Stimulated activated CD4-positive, alpha-beta T cell treated with anti-CD3 and anti-CD28 coated beads, Interleukin-1b, Interleukin-23, amount 100 ng/mL, for 1 hour (primary cell): ENCODE data around the gene GCLC.

ENCODE experiments used
- DNase-seq, 2 donors: peaks; one replicate each; pipeline ENCODE4 v3.0.0-alpha.2; 2020; ENCODE audit warnings: low read depth in 2 of 2

Gene GCLC

GRCh38 chr6:53524455-53524815 is 20.5 kb downstream of the GCLC start:
- no peak for DNase-seq

GRCh38 chr6:53523511-53524454 is 21.1 kb downstream of the GCLC start:
- DNase-seq = no peak

- DNase-seq = no peak
Observed at GRCh38 chr6:53520320-53520928, 24.5 kb downstream of the GCLC start.

GRCh38 chr6:53518862-53519261 is 26.0 kb downstream of the GCLC start:
- DNase-seq = no peak

- no peak for DNase-seq
Observed at GRCh38 chr6:53517021-53517420, 27.9 kb downstream of the GCLC start.

GRCh38 chr6:53514677-53515076 is 30.2 kb downstream of the GCLC start:
- no peak for DNase-seq

- no peak for DNase-seq
Observed at GRCh38 chr6:53513519-53513966, 31.4 kb downstream of the GCLC start.

- no peak for DNase-seq
Observed at GRCh38 chr6:53513056-53513455, 31.8 kb downstream of the GCLC start.

- DNase-seq = no peak
Observed at GRCh38 chr6:53512626-53513025, 32.3 kb downstream of the GCLC start.

- no peak for DNase-seq
Observed at GRCh38 chr6:53510746-53511145, 34.2 kb downstream of the GCLC start.

GRCh38 chr6:53506872-53507271 is 38.0 kb downstream of the GCLC start:
- DNase-seq = no peak

GRCh38 chr6:53504512-53504911 is 40.4 kb downstream of the GCLC start:
- no peak for DNase-seq

- no peak for DNase-seq
Observed at GRCh38 chr6:53503060-53503459, 41.8 kb downstream of the GCLC start.

- no peak for DNase-seq
Observed at GRCh38 chr6:53501432-53501831, 43.5 kb downstream of the GCLC start.

GRCh38 chr6:53500095-53500494 is 44.8 kb downstream of the GCLC start:
- no peak for DNase-seq

- DNase-seq = no peak
Observed at GRCh38 chr6:53499094-53499493, 45.8 kb downstream of the GCLC start.

- DNase-seq = no peak
Observed at GRCh38 chr6:53498649-53499048, 46.3 kb downstream of the GCLC start.

GRCh38 chr6:53497905-53498304 is 47.0 kb downstream of the GCLC start:
- DNase-seq = no peak

GRCh38 chr6:53496797-53497375 is 48.0 kb downstream of the GCLC start:
- DNase-seq = no peak

GRCh38 chr6:53495506-53496499 is 49.1 kb downstream of the GCLC start:
- no peak for DNase-seq

- DNase-seq = no peak
Observed at GRCh38 chr6:53494076-53494475, 50.8 kb downstream of the GCLC start.

GRCh38 chr6:53493635-53494025 is 51.3 kb downstream of the GCLC start:
- no peak for DNase-seq
